ENCODE data around the gene FLRT2.

The FLRT2 gene

DNA sequence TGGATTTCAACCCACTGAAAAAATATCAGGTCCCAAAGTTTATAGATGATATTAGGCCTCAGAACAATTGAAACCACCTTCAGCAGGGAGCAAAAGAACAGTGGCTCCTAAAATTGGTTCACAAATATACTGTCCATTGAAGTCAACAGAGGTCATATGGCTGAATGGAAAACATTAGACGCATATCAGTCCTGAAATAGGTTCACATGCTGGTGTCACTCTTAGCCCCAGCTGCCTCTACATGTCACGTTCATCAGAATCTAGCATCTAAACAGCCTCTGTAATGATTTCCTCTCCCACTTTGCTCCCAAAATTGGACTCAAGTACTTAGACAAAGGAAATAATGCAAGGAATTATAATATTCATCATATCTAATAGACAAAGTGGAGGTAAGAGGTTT is 8.7 kb downstream of the FLRT2 start:
- no peak for DNase-seq (ENCODE audit: low read depth)
- no peak overlapping the region for H3K4me3 ChIP-seq (ENCODE audit: control insufficient read depth, low read depth, low read length)
- TF ChIP-seq, protein P1, sequence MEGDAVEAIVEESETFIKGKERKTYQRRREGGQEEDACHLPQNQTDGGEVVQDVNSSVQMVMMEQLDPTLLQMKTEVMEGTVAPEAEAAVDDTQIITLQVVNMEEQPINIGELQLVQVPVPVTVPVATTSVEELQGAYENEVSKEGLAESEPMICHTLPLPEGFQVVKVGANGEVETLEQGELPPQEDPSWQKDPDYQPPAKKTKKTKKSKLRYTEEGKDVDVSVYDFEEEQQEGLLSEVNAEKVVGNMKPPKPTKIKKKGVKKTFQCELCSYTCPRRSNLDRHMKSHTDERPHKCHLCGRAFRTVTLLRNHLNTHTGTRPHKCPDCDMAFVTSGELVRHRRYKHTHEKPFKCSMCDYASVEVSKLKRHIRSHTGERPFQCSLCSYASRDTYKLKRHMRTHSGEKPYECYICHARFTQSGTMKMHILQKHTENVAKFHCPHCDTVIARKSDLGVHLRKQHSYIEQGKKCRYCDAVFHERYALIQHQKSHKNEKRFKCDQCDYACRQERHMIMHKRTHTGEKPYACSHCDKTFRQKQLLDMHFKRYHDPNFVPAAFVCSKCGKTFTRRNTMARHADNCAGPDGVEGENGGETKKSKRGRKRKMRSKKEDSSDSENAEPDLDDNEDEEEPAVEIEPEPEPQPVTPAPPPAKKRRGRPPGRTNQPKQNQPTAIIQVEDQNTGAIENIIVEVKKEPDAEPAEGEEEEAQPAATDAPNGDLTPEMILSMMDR (conservative IDR thresholded peaks at IDR 0.05; ENCODE audit: control insufficient read depth, insufficient read depth, low read depth, low read length): no peak

DNA sequence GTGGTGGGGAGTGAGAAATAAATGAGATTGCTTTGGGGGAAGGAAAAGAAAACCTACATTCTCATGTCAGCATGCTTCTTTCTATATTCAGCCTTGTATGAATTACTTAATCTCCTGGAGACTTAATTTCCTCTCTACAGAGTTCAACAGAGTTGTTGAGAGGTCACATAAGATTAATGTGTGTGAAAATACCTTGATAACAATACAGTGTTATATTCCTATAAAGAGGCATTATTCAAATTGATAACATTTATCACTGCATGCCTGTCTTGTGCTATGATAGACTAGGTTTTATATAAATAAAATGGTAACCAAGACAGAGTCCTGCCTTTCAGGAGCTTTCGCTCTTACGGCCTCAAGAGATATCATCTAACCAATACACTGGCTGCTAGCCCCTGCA is 9.6 kb downstream of the FLRT2 start:
- TF ChIP-seq, protein P1 (conservative IDR thresholded peaks at IDR 0.05; ENCODE audit: control insufficient read depth, insufficient read depth, low read depth, low read length): no peak
- H3K4me3 ChIP-seq (ENCODE audit: control insufficient read depth, low read depth, low read length): no peak overlapping the region
- DNase-seq (ENCODE audit: low read depth): no peak

DNA sequence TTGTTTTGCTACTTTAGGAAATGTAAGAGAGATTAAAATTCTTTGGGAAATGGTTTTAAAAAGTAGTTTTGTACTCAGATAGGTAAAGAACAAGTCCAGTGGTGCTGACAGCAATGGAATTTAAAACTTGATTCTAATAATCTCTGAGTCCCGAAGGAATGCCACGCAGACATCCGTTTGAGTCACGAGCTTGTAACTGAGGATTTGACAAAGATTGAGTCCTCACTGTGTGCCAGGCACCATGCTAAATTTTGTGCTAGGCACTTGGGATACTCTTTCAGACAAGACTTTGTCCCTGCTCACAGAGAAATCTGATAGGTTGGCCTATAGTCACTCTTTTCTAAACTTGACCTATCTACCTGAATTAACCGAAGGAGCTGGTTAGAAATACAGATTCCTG is 12.7 kb downstream of the FLRT2 start:
- H3K4me3 ChIP-seq (ENCODE audit: control insufficient read depth, low read depth, low read length): no peak overlapping the region
- DNase-seq (ENCODE audit: low read depth): no peak
- TF ChIP-seq, protein P1 (conservative IDR thresholded peaks at IDR 0.05; ENCODE audit: control insufficient read depth, insufficient read depth, low read depth, low read length): no peak

DNA sequence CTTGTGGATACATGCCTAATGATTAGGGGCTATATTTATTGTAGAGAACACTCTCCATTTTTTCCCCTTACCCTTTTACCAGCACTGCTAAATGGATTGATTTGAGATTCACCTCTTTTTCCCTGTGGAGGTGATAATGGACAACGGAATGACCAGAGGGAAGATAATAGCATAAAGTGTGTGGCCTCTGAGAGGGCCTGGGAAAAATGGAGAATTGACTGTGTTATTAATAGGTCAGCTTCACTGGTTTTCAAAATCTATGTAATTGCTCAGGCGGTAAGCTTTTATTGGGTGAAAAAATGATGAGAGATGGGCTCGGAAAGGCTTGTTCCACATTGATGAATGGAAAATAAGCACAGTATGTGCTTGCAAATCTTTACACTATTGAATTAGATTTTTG is 15.8 kb downstream of the FLRT2 start:
- TF ChIP-seq, protein P1 (conservative IDR thresholded peaks at IDR 0.05; ENCODE audit: control insufficient read depth, insufficient read depth, low read depth, low read length): no peak
- no peak overlapping the region for H3K4me3 ChIP-seq (ENCODE audit: control insufficient read depth, low read depth, low read length)
- no peak for DNase-seq (ENCODE audit: low read depth)

DNA sequence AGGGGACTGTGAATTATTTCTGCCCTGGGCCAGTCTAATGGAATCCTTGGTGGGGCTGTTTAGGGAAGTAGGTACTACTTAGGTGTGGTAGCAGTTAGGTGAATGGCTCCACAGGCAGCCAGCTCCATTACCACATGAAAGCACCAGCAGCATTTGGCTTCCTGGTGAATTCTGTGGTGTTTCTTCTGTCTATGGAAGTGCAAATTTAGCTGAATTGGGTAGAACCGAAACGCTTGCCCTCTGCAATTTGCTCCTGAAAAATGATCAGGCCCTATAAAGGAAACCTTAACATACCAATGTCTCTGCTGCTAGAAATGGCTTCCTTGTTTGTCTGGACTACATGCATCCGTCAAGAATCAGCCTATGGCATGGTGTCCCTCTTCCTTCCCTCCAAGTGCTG is 16.4 kb downstream of the FLRT2 start:
- TF ChIP-seq, protein P1 (conservative IDR thresholded peaks at IDR 0.05; ENCODE audit: control insufficient read depth, insufficient read depth, low read depth, low read length): no peak
- no peak overlapping the region for H3K4me3 ChIP-seq (ENCODE audit: control insufficient read depth, low read depth, low read length)

DNA sequence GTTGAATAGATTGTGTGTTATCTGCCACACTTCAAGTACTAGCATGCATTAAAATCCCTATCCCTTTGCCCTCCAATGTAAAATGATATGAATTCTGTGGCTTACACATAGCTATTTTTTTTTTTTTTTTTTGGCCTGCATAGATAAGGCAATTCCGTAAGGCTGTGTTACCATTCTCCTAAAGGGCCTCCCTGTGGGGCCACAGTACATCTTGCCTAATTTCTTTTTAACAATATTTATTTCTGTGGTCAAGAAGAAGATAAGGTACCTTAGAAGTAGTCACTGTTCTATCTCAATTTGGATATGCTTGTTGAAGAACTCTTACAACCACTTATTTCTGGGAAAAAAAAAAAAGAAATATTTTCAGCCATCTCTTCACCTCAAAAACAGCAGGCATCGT is 19.8 kb downstream of the FLRT2 start:
- TF ChIP-seq, protein P1 (conservative IDR thresholded peaks at IDR 0.05; ENCODE audit: control insufficient read depth, insufficient read depth, low read depth, low read length): no peak
- no peak overlapping the region for H3K4me3 ChIP-seq (ENCODE audit: control insufficient read depth, low read depth, low read length)
- no peak for DNase-seq (ENCODE audit: low read depth)

More for the DNA sequence above, 16.4 kb downstream of the FLRT2 start:
- DNase-seq (ENCODE audit: low read depth): no peak

DNA sequence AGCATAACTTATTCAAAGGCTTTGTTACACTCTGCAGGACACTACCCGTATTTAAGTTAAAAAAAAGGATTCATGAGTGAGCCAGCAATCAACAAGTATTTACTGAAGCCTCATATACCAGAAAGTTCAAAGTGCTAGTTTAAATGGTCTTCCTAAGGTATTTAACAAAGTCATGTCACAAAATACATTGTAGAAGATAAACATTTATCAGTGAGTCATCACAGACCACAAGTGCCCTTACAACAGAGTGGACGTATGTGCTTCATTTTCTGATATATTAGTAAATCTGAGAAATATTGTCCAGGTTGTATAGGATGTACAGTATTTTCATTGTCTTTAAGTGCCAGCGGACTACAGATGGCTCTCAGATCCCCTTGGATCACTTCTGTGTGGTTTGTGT is 24.2 kb downstream of the FLRT2 start:
- TF ChIP-seq, protein P1 (conservative IDR thresholded peaks at IDR 0.05; ENCODE audit: control insufficient read depth, insufficient read depth, low read depth, low read length): no peak
- no peak overlapping the region for H3K4me3 ChIP-seq (ENCODE audit: control insufficient read depth, low read depth, low read length)
- no peak for DNase-seq (ENCODE audit: low read depth)
